ENCODE measurements around the gene GMIP. TPM values are rescaled to one million over a fixed set of nuclear protein-coding genes. Genes with fewer than 3 reads are reported as not detected.

Gene GMIP
- total RNA-seq, 1 experiment from 2014 or later: 6.3 TPM

- H3K79me2 ChIP-seq (ENCODE audit: low read length): peaks cover 21% of the 10 kb centered on the region
- intact Hi-C loops (cut with micrococcal nuclease): no loop called here
- H3K27me3 ChIP-seq (ENCODE audit: low read length): no peaks in the 10 kb centered on the region
- H3K9me2 ChIP-seq (replicated peaks; ENCODE audit: low read length): no peaks in the 10 kb centered on the region
- peak overlapping the region; percentile 94 for H3K4me2 ChIP-seq (ENCODE audit: low read length)
- H3K4me1 ChIP-seq (ENCODE audit: insufficient read depth, low read length): peaks cover 35% of the 10 kb centered on the region
- CTCF ChIA-PET: no interaction called here
- no peaks in the 10 kb centered on the region for H3F3A ChIP-seq (ENCODE audit: low read length, unreplicated experiment)
- H3K27ac ChIP-seq (ENCODE audit: low read length): no peak overlapping the region
- H3K36me3 ChIP-seq (ENCODE audit: low read depth, low read length): no peaks in the 10 kb centered on the region; the same call in 1 of the 2 replicates
- BruUV-seq (replicated peaks): no TSS peak
- no peak for DNase-seq
- no peaks in the 10 kb centered on the region for H4K20me1 ChIP-seq (ENCODE audit: low read length)
- H3K9me3 ChIP-seq (ENCODE audit: low read length): no peaks in the 10 kb centered on the region
- POLR2A ChIA-PET (ENCODE audit: unreplicated experiment): no interaction called here
- 0 out of 2 replicates have a peak overlapping the region, but pooled peaks have one; percentile 48 for H2AFZ ChIP-seq (ENCODE audit: low read length)
- H3K4me3 ChIP-seq (ENCODE audit: low read length): peak overlapping the region; percentile 62; the same call in 1 of the 2 replicates
- no peak overlapping the region for H3K9ac ChIP-seq (ENCODE audit: low read length)
- TF ChIP-seq CTCF (conservative IDR thresholded peaks at IDR 0.05; ENCODE audit: low read depth, low read length) (no peak), EZH2phosphoT487 (IDR thresholded peaks at IDR 0.05; ENCODE audit: borderline replicate concordance, low read length) (no peak), EZH2 (IDR thresholded peaks at IDR 0.05; ENCODE audit: low read length, unreplicated experiment) (no peak)
- no peak for ATAC-seq
Measured at GRCh38 chr19:19619181-19619848, 24.1 kb downstream of the GMIP start.

DNA sequence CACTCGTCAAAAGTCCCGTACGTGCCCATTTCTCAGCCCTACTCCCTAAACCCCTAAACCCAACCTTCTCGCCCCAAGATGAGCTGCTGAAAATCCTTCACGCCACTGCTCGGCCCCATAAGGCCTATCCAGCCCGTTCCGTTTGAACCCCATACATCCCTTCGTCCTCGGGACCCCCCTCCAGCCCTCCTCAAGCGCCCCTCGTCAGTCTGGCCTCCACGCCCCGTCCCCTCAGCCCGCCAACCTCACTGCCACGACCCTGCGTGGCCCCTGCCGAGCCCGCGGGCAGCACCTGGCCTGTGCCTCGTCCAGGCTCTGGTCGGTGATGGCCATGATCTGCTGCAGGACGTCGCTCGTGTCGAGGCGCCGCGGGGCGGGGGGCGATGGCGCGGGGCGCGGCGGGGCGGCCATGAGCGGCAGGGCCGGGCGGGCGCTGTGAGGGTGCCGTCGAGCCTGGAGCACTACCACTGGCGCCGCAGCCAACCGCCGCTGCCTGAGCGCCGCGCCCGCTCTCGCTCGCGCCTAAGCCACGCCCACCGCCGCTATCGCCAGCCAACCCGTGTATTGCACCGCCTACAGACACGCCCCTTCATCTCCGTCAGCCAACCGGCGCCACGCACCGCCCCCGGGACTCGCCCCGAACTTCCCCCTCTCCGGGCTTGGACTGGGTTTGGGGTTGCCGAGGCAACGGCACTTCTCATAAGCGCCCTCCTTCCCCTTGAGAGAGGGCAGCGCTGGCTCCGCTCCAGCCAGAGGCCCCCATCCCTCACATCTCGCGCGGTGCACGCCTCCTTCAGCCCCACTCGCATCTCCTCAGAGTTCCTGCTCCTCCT is 25.0 kb downstream of the GMIP start, which contains the start of gene PBX4:
Gene PBX4 (minus strand): TSS at position 469 of the 833 bp plus-strand sequence. CDS start 58 bp downstream, at position 411.
- Histone ChIP-seq H3F3A (ENCODE audit: low read length, unreplicated experiment) (no peaks in the 10 kb centered on the region), H3K79me2 (ENCODE audit: low read length) (peaks cover 28% of the 10 kb centered on the region), H3K4me2 (ENCODE audit: low read length) (peak within 1 kb of the TSS; percentile 94), H3K9me3 (ENCODE audit: low read length) (no peaks in the 10 kb centered on the region), H3K9ac (ENCODE audit: low read length) (peak within 1 kb of the TSS; percentile 74), H2AFZ (ENCODE audit: low read length) (peak within 1 kb of the TSS; percentile 70; the same call in 1 of the 2 replicates), H3K4me3 (ENCODE audit: low read length) (peak within 1 kb of the TSS; percentile 79), H3K9me2 (replicated peaks; ENCODE audit: low read length) (no peaks in the 10 kb centered on the region), H3K4me1 (ENCODE audit: insufficient read depth, low read length) (peaks cover 44% of the 10 kb centered on the region), H3K27ac (ENCODE audit: low read length) (no peak within 1 kb of the TSS), H4K20me1 (ENCODE audit: low read length) (no peaks in the 10 kb centered on the region), H3K36me3 (ENCODE audit: low read depth, low read length) (no peaks in the 10 kb centered on the region), H3K27me3 (ENCODE audit: low read length) (no peaks in the 10 kb centered on the region)
- intact Hi-C loops (cut with micrococcal nuclease): no loop called here
- POLR2A ChIA-PET (ENCODE audit: unreplicated experiment): no interaction called here
- CTCF ChIA-PET: no interaction called here
- TF ChIP-seq CTCF (conservative IDR thresholded peaks at IDR 0.05; ENCODE audit: low read depth, low read length) (no peak), EZH2phosphoT487 (IDR thresholded peaks at IDR 0.05; ENCODE audit: borderline replicate concordance, low read length) (no peak), EZH2 (IDR thresholded peaks at IDR 0.05; ENCODE audit: low read length, unreplicated experiment) (no peak)
- no TSS peak for BruUV-seq (replicated peaks)
- DNase-seq (peak; percentile 94), ATAC-seq (peak; percentile 92)

Data from PC-3 (cell line).